HFFc6 (cell line): Measurements from ENCODE around the gene OSBPL2. TPM values are rescaled to one million over a fixed set of nuclear protein-coding genes. Genes with fewer than 3 reads are reported as not detected.

ENCODE experiments used
- DNase-seq: peaks from one replicate; pipeline ENCODE4 v3.0.0-alpha.2; 2018
- H3K27ac Mint-ChIP-seq: 2 replicates; pipeline ENCODE4 v1.8.0; 2020; ENCODE audit warnings: mild to moderate bottlenecking, mixed read lengths
- H3K27me3 Mint-ChIP-seq: 2 replicates; pipeline ENCODE4 v1.8.0; 2021; ENCODE audit warnings: mild to moderate bottlenecking, moderate library complexity, mixed read lengths; ENCODE audit not compliant: insufficient read depth
- H3K36me3 Mint-ChIP-seq: 2 replicates; pipeline ENCODE4 v1.8.0; 2021; ENCODE audit warnings: low read depth, mixed read lengths
- H3K4me1 Mint-ChIP-seq: 2 replicates; pipeline ENCODE4 v1.8.0; 2020; ENCODE audit warnings: low read depth, mixed read lengths
- H3K4me3 Mint-ChIP-seq: 2 replicates; pipeline ENCODE4 v1.8.0; 2020; ENCODE audit warnings: mild to moderate bottlenecking, moderate library complexity, mixed read lengths
- H3K9me3 Mint-ChIP-seq: 2 replicates; pipeline ENCODE4 v1.8.0; 2020; ENCODE audit warnings: mild to moderate bottlenecking, mixed read lengths
- total RNA-seq, 6 experiments: library from RNA; stranded (reverse); fragmentation: NEBNext Ultra II Directional; extraction: Animal tissue kit (Norgen Biotek cat#: 25700); gene quantifications; 2 replicates in 1 of 6; 3 replicates in 5 of 6; pipeline ENCODE4 v1.2.3, GENCODE V29; 2021
- TF ChIP-seq, protein P1 (sequence below): fragments of 200-600 bp; sonication (generic); IDR thresholded peaks from 2 replicates; pipeline ENCODE4 v1.5.0; 2021; ENCODE audit warnings: antibody characterized with exemption, mild to moderate bottlenecking

OSBPL2 gene
- total RNA-seq, 6 experiments from 2014 or later: 32.2 to 37.6 (median 33.5) TPM

DNA sequence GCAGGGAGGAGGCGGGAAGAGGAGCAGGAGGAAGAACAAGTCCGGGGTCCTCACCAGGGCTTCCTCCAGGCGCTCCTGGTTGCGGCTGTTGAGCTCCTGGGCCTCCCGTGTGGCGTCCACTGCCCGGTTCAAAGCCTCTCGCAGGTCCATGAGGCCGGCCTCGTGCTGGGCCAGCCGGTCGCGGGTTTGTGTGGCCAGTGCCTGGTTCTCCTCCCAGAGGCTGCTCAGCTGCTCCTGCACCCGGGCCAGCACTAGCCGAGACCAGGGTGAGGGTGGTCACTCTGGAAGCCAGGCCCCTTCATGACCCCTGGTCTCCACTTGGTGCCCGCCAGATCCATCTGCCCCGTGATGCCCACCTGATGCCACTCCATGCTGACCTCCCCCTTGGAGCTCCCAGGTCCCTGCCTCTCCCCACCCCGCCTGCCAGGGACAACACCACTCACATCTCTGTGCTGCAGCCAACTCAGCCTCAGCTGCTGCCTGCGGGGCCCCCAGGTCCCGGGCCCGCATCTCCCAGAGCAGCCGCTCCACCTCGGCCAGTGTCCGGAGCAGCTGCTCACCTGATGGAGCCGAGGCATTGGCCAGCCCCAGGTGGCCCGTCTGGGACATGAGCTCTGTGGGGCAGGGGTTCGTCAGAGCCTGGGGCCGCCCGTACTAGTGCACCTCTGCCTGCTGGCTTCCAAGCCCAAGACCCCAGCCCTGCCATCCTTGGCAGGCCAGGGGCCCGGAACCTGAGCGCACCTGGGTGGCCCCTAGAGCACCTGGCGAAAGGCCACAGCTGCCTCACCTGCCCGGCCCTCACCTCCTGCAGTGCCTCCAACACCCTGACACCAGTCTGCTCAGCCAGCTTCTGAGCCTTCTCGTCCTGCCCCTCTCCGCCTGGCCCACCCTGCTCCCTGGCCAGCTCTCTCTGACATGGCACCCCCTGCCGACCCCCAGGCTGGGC, 80.4 kb downstream of the OSBPL2 start:
- DNase-seq: no peak
- Mint-ChIP-seq H3K9me3 (peaks cover 4% of the 10 kb centered on the region), H3K4me3 (no peak overlapping the region), H3K27me3 (peaks cover 2% of the 10 kb centered on the region; the same call in 1 of the 2 replicates), H3K36me3 (no peaks in the 10 kb centered on the region), H3K27ac (no peak overlapping the region), H3K4me1 (no peaks in the 10 kb centered on the region)
- TF ChIP-seq, protein P1, sequence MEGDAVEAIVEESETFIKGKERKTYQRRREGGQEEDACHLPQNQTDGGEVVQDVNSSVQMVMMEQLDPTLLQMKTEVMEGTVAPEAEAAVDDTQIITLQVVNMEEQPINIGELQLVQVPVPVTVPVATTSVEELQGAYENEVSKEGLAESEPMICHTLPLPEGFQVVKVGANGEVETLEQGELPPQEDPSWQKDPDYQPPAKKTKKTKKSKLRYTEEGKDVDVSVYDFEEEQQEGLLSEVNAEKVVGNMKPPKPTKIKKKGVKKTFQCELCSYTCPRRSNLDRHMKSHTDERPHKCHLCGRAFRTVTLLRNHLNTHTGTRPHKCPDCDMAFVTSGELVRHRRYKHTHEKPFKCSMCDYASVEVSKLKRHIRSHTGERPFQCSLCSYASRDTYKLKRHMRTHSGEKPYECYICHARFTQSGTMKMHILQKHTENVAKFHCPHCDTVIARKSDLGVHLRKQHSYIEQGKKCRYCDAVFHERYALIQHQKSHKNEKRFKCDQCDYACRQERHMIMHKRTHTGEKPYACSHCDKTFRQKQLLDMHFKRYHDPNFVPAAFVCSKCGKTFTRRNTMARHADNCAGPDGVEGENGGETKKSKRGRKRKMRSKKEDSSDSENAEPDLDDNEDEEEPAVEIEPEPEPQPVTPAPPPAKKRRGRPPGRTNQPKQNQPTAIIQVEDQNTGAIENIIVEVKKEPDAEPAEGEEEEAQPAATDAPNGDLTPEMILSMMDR: no peak

- TF ChIP-seq, protein P1: no peak
- H3K36me3 Mint-ChIP-seq: no peaks in the 10 kb centered on the region
- H3K4me3 Mint-ChIP-seq: no peak overlapping the region
- no peak overlapping the region for H3K27ac Mint-ChIP-seq
- no peak for DNase-seq
- no peaks in the 10 kb centered on the region for H3K4me1 Mint-ChIP-seq
- peaks cover 4% of the 10 kb centered on the region for H3K9me3 Mint-ChIP-seq
- H3K27me3 Mint-ChIP-seq: peaks cover 2% of the 10 kb centered on the region; the same call in 1 of the 2 replicates
These were observed 81.1 kb downstream of the OSBPL2 start for GRCh38 chr20:62319346-62319909.

- Mint-ChIP-seq H3K9me3 (peaks cover 4% of the 10 kb centered on the region), H3K4me3 (no peak overlapping the region), H3K27me3 (peaks cover 5% of the 10 kb centered on the region), H3K4me1 (no peaks in the 10 kb centered on the region), H3K27ac (no peak overlapping the region), H3K36me3 (no peaks in the 10 kb centered on the region)
- DNase-seq: no peak
- TF ChIP-seq, protein P1: no peak
These were observed 82.4 kb downstream of the OSBPL2 start for GRCh38 chr20:62320581-62321354.

- TF ChIP-seq, protein P1: no peak
- Mint-ChIP-seq H3K9me3 (peaks cover 4% of the 10 kb centered on the region), H3K4me1 (no peaks in the 10 kb centered on the region), H3K27ac (no peak overlapping the region), H3K36me3 (no peaks in the 10 kb centered on the region), H3K27me3 (peaks cover 8% of the 10 kb centered on the region), H3K4me3 (no peak overlapping the region)
- no peak for DNase-seq
These were observed 83.2 kb downstream of the OSBPL2 start for GRCh38 chr20:62321521-62321948.

DNA sequence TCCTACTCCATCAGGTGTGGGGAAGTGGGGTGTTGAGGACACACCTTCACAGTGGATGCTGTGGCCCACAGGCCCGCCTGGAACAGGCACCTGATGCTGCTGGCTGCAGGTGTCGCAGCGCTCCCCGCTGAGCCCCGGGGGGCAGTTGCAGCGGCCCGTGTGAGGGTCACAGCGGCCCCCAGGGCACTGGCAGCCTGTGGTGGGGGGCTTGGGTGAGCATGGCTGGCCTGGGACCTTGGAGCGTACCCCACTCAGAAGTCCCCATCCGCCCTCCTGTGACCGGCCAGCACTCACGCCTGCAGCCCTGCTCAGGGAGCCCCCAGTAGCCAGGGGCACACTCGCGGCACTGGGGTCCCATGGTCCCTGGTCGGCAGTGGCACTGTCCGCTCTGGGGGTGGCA, 83.7 kb downstream of the OSBPL2 start:
- H3K9me3 Mint-ChIP-seq: peaks cover 4% of the 10 kb centered on the region
- no peaks in the 10 kb centered on the region for H3K36me3 Mint-ChIP-seq
- no peak for DNase-seq
- no peak overlapping the region for H3K27ac Mint-ChIP-seq
- TF ChIP-seq, protein P1: no peak
- H3K4me1 Mint-ChIP-seq: no peaks in the 10 kb centered on the region
- peaks cover 8% of the 10 kb centered on the region for H3K27me3 Mint-ChIP-seq
- H3K4me3 Mint-ChIP-seq: no peak overlapping the region
